ENCODE results near the gene TMEM14A. TPM values are rescaled to one million over a fixed set of nuclear protein-coding genes. Genes with fewer than 3 reads are reported as not detected.
"Not testable (repeated sequence)": the region's sequence is repeated elsewhere in the genome, so short reads cannot be mapped to it uniquely, and the experiment has no call there.

The TMEM14A gene, protein sequence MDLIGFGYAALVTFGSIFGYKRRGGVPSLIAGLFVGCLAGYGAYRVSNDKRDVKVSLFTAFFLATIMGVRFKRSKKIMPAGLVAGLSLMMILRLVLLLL
- total RNA-seq (2014; rRNA removed; shearing (Covaris generic)), result 26.9 and 29.3 TPM in 2 replicates

DNA sequence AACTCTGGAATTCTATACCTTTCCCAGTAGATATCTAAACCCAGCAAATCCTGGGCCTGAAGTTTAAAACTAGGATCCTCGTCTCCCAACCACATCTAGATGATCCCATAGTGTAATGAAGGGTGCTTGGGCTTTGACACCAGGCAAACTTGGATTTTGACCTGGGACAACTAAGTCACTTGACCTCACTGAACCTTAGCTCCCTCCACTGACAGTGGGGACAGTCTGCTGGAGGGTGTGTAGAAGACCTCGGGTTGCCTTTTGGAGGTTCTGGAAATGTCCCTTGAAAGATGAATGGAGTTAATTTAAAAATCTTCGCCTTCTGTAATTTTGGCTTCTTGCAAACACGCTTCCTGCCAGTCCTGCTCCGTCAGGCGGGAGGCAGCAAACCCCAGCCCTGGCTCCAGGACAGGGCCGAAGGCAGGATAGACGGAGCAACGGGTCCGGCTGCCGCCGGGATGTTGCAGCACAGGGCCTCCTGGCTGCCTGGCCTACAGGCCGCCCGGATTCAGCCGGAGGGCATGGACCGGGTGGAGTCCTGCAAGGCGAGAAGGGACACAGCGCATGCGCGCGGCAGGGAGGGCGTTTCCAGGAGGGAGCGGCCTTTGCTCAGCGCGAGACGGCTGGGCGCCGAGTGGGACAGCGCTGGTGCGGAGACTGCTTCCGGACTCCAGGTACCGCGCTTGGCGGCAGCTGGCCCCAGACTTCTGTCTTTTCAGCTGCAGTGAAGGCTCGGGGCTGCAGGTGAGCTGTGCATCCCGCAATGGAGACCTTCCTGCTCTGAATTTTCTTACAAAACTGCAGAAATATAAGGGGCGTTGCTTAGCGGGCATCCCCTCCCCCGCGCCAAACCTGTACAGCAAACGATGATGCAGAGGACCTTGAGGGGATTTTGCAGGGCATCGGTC is at the start of gene TMEM14A:
Gene TMEM14A, plus strand, starts transcription at position 612 of the 908 bp plus-strand sequence. CDS start 5,990 bp downstream, outside the sequence.
- peak; percentile 96 for DNase-seq (ENCODE audit: low spot score)

DNA sequence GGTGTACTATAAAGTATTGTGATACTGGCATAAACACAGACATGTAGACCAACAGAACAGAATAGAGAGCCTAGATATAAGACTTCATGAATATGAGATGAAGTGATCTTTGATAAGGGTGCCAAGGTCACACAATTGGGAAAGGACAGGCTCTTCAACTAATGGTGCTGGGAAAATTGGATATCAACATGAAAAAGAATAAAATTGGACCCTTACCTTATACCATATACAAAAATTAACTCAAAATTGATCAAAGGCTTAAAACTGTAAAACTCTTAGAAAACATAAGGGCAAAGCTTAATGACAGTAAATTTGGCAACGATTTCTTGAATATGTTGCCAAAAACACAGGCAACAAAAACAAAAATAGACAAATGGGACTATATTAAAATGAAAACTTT is 49.3 kb upstream of the TMEM14A start:
- DNase-seq (ENCODE audit: low spot score), result no peak

DNA sequence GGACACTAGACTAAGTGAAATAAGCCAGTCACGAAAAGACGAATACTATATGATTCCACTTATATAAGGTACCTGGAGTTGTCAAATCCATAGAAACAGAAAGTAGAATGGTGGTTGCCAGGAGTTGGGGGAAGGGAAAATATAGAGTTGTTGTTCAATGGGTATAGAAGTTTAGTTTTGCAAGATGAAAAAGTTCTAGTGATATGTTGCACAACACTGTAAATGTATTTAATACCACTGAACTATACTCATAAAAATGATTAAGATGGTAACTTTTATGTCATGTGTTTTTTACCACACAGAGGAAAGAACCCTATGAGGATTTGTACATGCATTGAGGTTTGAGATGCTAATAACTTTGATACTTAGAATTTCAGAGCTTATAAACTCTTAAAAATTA is 48.1 kb upstream of the TMEM14A start:
- no peak for DNase-seq (ENCODE audit: low spot score)

DNA sequence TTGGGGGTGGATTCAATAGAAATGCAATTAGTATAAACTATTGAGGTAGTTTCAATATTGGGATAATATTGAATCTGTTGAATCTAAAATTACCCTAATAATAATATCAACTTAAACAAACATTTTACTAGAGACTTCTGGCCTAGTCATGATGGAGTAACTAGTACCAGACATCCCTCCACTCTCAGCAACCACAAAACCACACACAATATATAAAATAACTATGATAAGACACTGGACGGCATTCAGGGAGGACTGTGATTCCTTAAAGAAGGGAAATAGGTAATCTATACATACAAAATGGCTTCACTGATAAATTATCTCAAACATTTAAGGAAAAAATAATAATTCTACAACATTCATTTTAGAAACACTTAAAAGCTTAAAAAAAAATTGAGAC is 38.9 kb upstream of the TMEM14A start:
- no peak for DNase-seq (ENCODE audit: low spot score)

DNA sequence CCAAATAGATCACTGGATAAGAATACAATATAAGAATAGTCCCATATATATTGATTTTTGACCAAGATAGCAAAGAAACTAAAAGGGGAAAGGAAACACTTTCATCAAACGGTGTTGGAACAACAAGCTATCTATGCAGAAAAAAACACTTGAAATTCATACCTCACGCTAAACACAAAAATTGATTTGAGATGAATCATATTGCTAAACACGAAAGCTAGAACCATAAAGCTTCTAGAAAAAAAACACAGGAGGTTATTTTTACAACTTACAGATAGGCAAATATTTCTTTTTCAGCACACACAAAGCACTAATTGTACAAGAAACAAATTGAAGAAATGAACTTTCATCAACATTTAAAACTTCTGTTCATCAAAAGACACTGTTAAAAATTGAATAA is 36.7 kb upstream of the TMEM14A start:
- no peak for DNase-seq (ENCODE audit: low spot score)

DNA sequence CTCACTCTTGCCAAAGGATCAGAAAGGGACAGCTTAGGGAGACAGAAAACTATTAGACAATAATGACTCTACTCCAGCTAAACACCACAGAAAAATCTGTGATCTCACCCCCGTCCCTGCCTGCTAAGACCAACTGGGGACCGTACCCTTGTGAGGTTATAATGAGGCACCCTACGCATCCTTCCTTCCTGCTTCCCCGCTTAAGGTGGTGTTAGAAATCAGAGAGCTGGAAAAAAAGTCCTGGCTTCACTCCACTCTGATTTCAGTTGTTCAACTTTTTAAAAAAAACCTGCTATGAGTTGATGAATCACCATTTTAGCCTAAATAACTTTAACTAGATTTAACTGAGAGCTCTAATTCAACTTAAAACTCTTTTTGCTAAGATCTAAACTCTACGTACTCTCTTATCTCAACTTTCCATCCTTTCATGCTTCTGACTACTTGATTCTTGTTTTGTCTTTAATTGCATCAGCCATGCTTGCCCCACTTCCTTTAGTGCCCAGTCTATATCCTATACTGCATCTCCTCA is 35.8 kb upstream of the TMEM14A start:
- DNase-seq (ENCODE audit: low spot score), result no peak

DNA sequence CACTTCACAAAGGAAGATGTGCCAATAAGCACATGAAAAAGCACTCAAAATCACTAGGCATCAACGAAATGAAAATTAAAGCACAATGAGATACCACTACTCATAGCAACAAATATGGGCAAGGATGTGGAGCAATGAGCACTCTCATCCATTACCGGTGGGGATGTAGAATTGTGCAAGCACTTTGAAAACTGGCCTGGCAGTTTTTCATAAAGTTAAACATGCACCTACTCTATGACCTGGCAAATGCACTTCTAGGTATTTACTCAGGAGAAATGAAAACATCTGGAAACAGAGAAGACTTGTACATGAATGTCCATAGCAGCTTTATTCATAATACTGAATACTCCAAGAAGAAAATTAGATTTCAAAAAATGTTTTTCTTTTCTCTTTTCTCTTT is 34.1 kb upstream of the TMEM14A start:
- DNase-seq (ENCODE audit: low spot score), result no peak

DNA sequence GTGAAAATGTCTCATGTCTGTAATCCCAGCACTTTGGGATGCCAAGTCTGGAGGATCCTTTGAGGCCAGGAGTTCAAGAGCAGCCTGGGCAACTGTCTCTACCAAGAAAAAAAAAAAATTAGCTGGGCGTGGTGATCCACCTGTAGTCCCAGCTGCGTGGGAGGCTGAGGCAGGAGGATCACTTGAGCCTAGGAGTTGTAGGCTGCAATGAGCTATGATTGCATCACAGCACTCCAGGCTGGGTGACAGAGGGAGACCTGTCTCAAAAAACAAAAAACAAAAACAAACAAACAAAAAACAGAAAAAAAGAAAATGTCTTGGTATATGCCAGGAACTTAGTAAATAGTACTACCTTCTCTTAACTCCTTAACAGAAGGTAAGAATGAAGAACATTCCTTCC is 31.4 kb upstream of the TMEM14A start:
- no peak for DNase-seq (ENCODE audit: low spot score)

DNA sequence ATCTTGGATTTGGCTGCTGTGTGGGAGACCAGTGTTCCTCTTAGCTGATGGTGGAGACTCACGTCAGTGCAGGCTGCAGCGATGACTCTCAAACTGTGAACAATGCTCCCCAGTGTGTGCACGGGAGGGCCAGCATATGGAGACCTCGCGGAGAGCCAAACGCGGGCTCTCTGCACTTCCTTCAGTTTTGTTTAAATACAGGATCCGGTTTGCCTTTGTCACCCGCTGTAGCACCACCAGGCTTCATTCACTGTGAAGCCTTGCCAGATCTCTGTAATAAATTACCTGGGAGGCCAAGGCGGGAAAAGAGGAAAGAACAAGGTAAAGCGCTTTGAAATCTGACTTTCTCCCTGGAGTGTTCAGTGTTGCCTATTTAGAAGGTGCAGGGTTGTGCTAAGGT is 30.7 kb upstream of the TMEM14A start:
- DNase-seq (ENCODE audit: low spot score), result peak; percentile 34

DNA sequence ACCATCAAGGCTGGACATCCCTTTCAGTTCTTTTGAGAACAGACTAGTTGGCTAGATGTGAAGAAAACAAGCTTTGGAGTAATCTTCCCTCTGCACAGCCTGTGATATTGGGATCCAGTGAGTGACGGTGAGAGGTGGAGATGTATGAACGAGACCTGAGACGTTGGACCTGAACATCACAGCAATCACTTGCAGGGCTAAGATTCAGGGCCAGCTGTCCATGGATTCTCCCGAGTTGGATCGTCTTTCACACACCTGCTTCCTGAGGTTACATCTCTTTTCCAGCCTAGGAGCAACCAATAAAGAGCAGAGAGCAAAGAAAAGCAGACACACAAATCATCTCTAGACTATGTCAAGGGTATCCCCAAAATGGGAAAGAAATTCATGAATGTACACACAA is 30.0 kb upstream of the TMEM14A start:
- no peak for DNase-seq (ENCODE audit: low spot score)

DNA sequence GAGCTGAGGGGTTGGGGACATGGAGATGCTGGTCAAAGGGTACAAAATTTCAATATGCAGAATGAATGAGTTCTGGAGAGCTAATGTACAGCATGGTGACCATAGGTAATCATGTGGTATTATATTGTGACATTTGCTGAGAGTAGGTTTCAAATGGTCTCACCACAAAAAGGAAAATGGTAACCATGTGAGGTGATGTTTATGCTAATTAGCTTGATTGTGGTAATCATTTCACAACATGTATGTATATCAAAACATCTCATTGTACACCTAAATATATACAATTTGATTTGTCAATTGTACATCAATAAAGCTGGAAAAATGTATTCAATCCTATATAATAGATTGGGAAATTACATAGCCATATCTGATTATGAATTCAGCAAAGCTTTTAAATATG is 29.5 kb upstream of the TMEM14A start:
- no peak for DNase-seq (ENCODE audit: low spot score)

DNA sequence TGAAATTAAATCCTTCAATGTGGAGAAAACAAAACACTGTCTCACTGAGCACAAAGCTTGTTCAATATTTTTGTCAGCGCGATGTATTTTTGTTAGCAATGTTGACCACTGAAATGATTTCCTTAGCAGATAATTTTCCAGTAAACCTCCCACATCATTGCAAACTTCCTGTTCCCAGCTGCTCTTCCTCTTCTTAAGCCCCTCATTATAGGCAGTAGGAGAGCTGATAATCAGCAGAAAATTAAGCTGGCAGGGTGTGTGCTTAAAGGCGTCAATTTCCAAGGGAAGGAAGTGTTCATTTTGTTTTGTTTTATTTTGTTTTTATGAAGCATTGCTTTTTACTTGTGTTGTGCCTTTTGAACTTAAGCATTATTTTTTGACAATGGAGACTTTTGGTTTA is 29.1 kb upstream of the TMEM14A start:
- no peak for DNase-seq (ENCODE audit: low spot score)

DNA sequence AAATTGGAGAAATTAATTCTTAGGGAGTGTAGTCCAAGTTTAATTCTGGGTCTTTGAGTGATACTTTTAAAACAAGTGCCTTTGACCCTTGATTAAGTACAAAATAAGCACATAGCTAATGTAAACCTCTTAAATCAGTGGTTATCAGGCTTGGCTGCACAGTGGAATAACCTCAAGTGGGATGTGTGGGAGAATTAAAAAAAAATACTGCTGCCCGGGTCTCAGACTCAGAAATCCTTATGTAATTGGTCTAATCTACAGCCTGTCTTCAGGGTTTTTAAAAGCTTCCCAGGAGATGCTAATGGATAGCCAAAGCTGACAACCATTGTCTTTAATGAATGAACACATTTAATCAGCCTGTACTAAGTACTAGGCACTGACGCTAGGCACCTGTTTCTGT is 28.5 kb upstream of the TMEM14A start:
- DNase-seq (ENCODE audit: low spot score), result no peak

DNA sequence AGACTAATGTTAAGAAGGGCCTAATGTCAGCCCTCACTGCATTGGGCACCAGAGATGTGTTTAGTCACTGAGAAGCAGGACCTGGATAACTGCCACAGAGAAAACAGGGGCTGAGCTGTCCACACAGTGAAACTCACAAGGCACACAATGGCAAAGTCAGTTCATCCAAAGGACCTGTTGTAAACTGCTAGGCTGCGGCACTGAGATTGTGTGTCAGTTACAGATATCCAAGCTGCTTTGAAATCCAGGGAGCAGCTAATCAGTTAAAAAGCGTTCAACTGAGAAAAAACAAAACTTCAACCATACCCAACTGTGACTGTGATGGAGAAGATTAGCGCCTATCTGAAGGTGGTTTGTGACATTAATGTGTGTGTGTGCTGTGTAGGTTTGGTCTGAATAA is 27.8 kb upstream of the TMEM14A start:
- no peak for DNase-seq (ENCODE audit: low spot score)

DNA sequence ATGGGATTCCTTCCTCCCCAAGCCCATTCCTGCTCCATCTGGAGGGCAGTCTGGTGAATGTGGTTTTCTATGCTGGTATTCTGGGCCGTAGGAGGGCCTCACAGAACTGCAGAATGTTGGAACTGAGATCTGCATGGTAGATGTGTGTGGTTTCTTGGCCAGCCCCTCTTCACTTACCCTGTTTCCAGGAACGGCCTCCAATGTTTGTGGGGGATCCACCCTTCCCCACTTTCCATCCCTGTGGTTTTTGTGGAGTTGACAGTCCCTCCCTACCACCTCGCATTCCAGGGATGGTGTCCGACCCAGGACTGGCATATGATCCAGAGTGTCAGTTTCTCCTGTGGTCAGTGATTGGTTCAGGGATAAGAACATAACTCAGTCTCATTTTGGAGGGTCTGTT is 26.7 kb upstream of the TMEM14A start:
- no peak for DNase-seq (ENCODE audit: low spot score)

DNA sequence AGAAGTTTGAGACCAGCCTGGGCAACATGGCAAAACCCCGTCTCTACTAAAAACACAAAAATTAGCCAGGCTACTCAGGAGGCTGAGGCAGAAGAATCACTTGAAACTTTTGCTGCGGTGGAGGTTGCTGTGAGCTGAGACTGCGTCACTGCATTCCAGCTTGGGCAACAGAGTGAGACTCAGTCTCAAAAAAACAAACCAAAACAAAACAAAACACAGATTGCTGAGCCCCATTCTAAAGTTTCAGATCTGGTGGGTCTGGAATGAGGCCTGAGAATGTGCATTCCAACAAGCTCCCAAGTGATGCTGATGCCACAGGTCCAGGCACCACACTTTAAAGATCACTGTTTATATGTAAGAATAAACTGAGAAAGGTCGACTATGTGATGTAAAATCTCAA is 24.9 kb upstream of the TMEM14A start:
- no peak for DNase-seq (ENCODE audit: low spot score)

DNA sequence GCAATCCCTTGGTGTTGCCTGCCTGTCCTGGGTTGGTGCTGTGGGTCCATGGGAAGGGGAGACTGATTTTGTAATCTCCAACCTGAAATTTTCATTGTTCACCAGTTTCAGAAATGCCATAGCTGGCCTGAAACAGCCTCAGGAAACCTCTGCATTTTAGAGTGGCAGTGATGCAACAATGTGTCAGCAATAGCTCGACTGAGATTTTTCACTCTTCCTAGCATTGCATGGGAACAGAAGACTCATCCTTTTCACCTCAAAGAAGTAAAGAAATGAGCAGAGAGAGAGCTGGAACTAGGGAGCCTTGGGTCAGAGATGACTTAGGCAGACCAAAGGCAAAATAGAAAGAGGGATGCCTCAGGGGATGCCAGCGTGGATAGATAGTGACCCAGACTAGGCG is 23.7 kb upstream of the TMEM14A start:
- DNase-seq (ENCODE audit: low spot score), result no peak

DNA sequence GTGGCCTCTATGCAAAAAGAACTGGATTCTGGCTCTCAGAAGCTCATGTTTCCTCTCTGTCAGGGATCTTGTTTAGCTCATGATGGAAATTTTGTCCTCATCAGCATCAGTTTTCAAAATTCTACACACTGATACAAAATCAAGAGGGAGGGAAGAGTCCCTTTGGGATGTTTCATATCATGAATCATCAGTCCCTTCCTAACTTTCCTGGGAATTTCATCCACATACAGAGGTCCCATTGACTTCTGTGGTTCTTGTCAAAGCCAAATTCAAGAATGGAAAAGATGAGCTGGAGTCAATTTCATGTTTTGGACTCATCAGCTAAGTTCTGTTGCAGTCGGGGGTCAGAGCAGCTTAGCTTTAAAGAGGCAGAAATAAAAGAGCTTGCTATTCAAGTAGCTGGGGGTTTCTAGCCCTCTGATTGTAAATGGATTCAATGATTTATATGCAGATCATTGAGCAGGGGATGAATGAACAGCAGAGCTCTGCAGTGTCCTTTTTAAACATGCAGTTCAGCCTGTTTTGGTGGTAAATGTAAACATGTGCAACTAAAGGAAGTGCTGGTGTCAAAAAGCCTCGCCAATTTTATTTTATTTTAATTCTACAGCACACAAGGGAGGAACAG is 21.3 kb upstream of the TMEM14A start:
- no peak for DNase-seq (ENCODE audit: low spot score)

DNA sequence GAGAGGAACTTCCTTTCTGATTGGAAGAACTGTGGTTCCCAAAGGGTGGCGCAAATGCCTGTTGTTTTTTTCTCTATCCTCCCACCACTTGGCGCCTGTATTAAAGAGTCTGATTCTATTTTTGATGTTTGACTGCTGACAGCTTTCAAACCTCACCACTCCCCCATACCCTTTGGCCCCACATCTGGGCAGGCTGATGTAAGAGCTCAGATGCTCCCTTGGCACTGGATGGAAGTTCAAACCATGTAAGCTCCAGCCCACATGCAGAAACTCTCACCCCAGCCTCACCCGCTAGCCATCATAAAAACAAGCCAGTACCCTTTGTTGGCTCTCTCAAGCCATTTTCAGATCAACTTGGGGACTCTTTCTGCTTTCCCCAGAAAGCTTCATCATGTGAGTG is 20.0 kb upstream of the TMEM14A start:
- DNase-seq (ENCODE audit: low spot score), result no peak

DNA sequence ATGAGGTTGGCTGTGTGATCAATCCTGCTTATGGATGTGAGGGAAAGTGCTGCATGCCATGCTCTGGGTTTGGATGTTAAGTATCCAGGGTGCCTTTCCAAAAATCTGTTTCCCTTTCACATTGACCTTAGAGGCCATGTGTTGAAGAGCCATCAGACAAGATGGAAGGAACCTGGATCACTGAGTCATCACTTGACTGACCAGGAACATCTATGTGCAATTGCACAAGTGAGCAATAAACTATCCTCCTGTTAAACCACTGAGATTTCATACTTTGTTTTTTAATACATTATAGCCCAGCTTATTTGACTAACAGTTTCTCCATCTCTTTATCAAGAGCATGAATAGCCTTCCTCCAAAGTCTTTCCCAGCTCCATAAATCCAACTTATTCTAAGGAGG is 17.8 kb upstream of the TMEM14A start:
- no peak for DNase-seq (ENCODE audit: low spot score)

DNA sequence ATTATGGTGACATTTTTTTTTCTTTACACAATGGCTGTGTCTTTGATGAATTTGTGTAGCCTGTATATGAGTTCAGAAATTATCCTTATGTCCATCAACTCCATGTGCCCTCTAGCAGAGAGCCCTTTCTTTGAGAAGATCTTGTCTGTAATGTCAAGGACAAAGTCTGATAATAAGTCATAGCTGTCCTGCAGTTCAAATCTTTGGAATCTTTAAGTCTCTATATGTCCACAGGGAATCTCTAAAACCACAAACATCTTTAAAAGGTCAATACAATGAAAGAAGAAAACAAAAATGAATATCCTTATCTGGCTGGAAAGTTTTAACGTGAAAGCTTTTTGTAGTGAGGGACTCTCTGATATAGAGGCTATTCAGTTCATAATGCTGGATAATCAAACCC is 16.9 kb upstream of the TMEM14A start:
- no peak for DNase-seq (ENCODE audit: low spot score)

DNA sequence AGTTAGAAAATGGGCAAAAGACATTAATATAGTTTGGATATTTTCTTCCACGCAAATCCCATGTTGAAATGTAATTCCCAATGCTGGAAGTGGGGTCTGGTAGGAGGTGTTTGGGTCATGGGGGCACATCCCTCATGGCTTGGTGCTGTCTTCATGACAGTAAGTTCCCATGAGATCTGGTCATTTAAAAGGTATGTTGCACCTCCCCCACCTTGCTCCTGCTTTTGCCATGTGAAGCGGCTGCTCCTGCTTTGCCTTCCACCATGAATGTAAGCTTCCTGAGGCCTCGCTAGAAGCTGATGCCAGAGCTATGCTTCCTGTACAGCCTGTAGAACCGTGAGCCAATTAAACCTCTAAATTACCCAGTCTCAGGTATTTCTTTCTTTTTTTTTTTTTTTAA is 16.3 kb upstream of the TMEM14A start:
- no peak for DNase-seq (ENCODE audit: low spot score)

DNA sequence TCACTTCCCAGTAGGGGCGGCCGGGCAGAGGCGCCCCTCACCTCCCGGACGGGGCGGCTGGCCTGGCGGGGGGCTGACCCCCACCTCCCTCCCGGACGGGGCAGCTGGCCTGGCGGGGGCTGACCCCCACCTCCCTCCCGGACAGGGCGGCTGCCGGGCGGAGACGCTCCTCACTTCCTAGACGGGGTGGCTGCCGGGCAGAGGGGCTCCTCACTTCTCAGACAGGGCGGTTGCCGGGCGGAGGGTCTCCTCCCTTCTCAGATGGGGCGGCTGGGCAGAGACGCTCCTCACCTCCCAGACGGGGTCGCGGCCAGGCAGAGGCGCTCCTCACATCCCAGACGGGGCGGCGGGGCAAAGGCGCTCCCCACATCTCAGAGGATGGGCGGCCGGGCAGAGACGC is 15.0 kb upstream of the TMEM14A start:
- DNase-seq (ENCODE audit: low spot score), result not testable (repeated sequence)

Data from HT-29 (cell line).